Lower leg skin (tissue), 3 donors: ENCODE results near the gene VPS33B.

Source experiments
- CTCF ChIP-seq, 3 donors: fragments of 450-650 bp; IDR thresholded peaks; one replicate each; pipeline ENCODE4 v1.5.1; 2016; ENCODE audit warnings: antibody characterized with exemption in 3 of 3, mild to moderate bottlenecking in 3 of 3, moderate library complexity in 2 of 3
- POLR2A ChIP-seq, 2 donors: fragments of 450-650 bp; IDR thresholded peaks; one replicate each; pipeline ENCODE4 v1.6.1; 2016 to 2017; ENCODE audit warnings: antibody characterized with exemption in 2 of 2, mild to moderate bottlenecking in 1 of 2, moderate library complexity in 1 of 2

- TF ChIP-seq CTCF (IDR thresholded peaks at IDR 0.05) (no peak), POLR2A (IDR thresholded peaks at IDR 0.05) (no peak)
Observed at GRCh38 chr15:90955624-90956273, 66.6 kb downstream of the VPS33B start.
